HPDE6-E6E7 (cell line): Measurements from ENCODE around the gene TMBIM1.
"Not testable (repeated sequence)": the region's sequence is repeated elsewhere in the genome, so short reads cannot be mapped to it uniquely, and the experiment has no call there.

Experiments used
- DNase-seq: peaks from one replicate; pipeline ENCODE4 v3.0.0; 2011; ENCODE audit warnings: missing footprints; ENCODE audit errors: extremely low spot score

The TMBIM1 gene

DNA sequence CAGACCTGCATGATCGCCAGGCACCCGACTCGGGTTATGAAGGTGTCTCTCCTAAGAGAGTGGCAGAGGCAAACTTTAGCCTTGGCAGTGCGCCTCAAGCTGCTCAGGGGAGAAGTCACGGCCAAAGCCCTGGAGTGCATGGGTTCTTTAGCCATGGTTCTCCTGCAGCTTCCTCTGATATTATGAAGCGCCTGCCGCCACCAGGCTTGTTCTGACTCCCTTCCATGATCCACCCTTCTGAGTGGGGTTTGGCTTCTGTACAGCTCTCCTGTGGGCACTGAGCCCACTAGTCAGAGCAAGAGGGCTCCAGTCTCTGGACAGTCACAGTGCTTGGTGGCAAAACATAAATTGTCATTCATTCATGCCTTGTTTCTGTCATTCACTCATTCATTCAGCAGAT is 25.9 kb upstream of the TMBIM1 start:
- no peak for DNase-seq

- no peak for DNase-seq
Measured at GRCh38 chr2:218317835-218318234, 25.5 kb upstream of the TMBIM1 start.

GRCh38 chr2:218317303-218317630 is 25.0 kb upstream of the TMBIM1 start:
- DNase-seq, result no peak

GRCh38 chr2:218315397-218315796 is 23.1 kb upstream of the TMBIM1 start:
- DNase-seq, result no peak

DNA sequence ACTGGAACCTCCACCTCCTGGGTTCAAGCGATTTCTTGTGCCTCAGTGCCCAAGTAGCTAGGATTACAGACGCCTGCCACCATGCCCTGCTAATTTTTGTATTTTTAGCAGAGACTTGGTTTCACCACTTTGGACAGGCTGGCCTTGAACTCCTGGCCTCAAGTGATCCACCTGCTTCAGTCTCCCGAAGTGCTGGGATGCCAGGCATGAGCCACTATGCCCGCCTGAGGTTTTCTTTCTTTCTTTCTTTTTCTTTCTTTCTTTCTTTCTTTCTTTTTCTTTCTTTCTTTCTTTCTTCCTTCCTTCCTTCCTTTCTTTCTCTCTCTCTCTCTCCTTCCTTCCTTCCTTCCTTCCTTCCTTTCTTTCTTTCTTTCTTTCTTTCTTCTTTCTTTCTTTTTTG is 22.5 kb upstream of the TMBIM1 start:
- not testable (repeated sequence) for DNase-seq

- no peak for DNase-seq
Measured at GRCh38 chr2:218313356-218313755, 21.1 kb upstream of the TMBIM1 start.

DNA sequence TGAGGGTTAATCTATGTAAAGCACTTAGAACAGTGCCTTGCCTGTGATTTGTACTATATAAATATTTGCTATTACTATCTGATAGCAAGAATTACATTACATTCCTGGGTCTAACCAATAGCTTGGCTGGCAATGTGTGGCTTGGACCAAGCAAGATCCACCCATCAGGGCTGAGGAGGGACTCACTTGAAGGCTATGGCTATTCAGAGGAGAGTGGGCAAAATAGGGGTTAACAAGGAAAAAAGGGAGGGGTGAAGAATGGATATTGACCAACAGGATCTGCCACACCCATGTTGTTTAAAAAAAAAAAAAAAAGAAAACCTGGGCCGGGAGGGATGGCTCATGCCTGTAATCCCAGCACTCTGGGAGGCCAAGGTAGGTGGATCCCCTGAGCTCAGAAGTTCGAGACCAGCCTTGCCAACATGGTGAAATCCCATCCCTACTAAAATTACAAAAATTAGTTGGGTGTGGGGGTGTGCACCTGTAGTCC is 20.0 kb upstream of the TMBIM1 start:
- DNase-seq, result no peak

- DNase-seq, result not testable (repeated sequence)
Measured at GRCh38 chr2:218311541-218312266, 19.4 kb upstream of the TMBIM1 start.

DNA sequence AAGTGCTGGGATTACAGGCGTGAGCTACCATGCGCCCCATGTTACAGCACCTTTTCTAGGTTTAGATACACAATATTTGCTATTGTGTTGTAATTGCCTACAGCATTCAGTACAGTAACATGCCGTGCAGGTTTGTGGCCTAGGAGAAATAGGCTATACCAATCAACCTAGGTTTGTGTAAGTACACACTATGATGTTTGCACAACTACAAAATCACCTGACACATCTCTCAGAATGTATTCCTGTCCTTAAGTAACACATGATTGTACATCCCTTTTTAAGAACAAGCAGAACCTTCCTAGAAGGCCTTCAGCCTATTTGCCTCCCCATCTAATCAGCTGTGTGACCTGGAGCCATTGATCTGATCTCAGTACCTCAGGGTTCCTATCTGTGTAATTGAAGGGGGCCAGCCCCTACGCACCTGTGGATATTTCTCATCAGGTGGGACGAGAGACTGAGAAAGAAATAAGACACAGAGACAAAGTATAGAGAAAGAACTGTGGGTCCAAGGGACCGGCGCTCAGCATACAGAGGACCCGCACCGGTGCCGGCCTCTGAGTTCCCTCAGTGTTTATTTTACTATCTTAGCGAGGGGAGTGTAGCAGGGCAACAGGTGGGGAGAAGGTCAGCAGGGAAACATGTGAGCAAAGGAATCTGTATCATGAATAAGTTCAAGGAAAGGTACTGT is 18.7 kb upstream of the TMBIM1 start:
- no peak for DNase-seq

- DNase-seq, result no peak
Measured at GRCh38 chr2:218307415-218308090, 15.2 kb upstream of the TMBIM1 start.

- no peak for DNase-seq
Measured at GRCh38 chr2:218306184-218306920, 14.0 kb upstream of the TMBIM1 start.

DNA sequence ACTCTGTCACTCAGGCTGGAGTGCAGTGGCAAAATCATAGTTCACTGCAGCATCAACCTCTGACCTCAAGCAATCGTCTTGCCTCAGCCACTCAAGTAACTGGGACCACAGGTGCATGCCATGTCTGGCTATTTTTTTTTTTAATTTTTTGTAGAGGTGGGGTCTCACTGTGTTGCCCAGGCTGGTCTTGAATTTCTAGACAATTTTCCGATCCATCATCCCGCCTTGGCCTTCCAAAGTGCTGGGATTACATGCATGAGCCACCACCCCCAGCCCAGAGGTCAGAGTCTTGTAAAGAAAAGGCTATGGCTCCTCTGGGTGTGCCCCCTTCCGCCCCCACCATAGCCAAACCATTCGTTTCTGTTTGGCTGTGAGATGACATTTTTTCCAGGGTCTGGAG is 13.1 kb upstream of the TMBIM1 start:
- DNase-seq, result no peak

DNA sequence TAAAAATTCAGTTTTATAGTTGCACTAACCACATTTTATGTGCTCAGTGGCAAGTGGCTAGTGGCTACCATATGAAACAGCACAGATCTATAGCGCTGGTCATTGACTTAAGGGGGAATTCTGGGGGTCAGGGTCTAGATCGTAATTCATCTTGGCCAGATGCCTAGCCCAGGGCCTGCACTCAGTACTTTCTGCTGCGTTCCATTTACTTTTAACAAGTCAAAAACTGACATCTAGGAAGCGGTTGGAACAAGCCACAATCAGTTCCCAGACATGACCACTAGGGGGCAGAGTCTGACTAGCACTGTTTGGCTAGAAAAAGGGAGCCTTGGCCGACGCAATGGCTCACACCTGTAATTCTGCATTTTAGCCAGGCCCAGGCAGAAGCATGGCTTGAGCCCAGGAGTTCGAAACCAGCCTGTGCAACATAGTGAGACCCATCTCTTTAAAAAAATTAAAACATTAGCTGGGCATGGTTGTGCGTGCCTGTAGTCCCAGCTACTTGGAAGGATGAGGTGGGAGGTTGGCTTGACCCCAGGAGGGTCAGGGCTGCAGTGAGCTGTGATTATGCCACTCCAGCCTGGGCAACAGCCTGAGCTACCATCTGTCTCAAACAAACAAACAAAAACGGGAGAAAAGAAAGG is 9.0 kb upstream of the TMBIM1 start:
- no peak for DNase-seq

- no peak for DNase-seq
Measured at GRCh38 chr2:218300141-218300540, 7.8 kb upstream of the TMBIM1 start.

DNA sequence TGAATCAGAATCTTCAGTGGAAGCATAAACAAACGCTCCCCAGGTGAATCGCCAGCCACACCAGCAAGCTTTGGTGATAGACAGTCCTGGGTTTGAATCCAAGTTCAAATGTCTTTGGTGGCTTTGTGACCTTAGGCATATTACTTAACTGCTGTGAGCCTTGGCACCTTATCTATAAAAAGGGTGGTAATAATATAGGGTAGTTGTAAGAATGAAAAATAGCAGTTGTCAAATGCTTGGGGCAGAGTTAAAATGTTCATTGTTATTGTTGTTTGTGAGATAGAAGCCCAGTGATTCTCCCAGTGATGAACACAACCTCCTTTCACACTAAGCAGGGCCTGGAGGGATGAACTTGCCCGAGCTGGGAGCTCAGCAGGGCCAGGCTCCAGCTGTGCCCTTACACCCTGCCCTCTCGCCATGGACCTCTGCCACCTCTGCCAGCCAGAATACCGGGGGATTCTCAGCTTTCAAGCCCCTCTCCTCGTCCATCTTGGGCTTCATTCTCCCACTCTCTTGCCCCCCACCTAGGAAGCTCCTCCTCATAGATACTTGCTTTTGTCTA is 6.1 kb upstream of the TMBIM1 start:
- DNase-seq, result no peak

GRCh38 chr2:218296847-218297246 is 4.5 kb upstream of the TMBIM1 start:
- no peak for DNase-seq

- DNase-seq, result no peak
Measured at GRCh38 chr2:218296200-218296599, 3.9 kb upstream of the TMBIM1 start.

- no peak for DNase-seq
Measured at GRCh38 chr2:218295029-218295428, 2.7 kb upstream of the TMBIM1 start.

- DNase-seq, result no peak
Measured at GRCh38 chr2:218294430-218295022, 2.2 kb upstream of the TMBIM1 start.

DNA sequence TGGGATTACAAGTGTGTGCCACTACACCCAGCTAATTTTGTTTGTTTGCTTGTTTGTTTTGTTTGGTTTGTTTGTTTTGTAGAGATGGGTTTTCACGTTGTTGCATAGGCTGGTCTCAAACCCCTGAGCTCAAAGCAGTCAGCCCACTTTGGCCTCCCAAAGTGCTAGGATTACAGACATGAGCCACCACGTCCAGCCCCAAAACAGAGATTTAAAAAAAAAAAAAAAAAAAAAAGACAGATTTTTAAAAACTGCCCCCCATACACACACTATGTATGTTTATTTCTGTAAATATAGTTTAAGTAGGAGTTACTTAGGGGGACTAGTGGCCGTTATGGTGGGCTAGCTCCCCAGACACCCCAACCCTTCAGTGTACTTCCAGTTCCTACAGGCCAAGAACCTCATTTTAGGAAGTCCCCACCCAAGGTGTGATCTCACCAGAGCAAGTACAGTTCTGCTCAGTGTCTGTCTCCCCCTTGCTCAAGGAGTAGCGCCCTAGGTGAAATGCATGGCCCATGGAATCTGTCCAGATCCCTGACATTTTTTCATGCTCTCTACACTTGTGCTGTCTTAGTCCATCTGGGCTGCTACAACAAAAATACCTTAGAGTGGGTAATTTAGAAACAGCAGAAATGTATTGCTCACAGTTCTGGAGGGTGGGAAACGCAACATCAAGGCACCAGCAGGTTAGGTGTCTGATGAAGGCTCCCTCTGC is 1.6 kb upstream of the TMBIM1 start:
- DNase-seq, result no peak
